Astrocyte (in vitro differentiated cells and primary cell): ENCODE measurements around the gene RIT2.

Experiments used
- EZH2 ChIP-seq: IDR thresholded peaks from 2 replicates; pipeline ENCODE4 v1.6.1; 2012; ENCODE audit warnings: mild to moderate bottlenecking, low read length, inconsistent platforms; ENCODE audit not compliant: insufficient read depth
- TF ChIP-seq, protein P1 (sequence below): IDR thresholded peaks from 2 replicates; pipeline ENCODE4 v1.5.1; 2011; ENCODE audit warnings: low read depth, mild to moderate bottlenecking, inconsistent platforms, low read length, moderate library complexity; ENCODE audit not compliant: insufficient read depth

DNA sequence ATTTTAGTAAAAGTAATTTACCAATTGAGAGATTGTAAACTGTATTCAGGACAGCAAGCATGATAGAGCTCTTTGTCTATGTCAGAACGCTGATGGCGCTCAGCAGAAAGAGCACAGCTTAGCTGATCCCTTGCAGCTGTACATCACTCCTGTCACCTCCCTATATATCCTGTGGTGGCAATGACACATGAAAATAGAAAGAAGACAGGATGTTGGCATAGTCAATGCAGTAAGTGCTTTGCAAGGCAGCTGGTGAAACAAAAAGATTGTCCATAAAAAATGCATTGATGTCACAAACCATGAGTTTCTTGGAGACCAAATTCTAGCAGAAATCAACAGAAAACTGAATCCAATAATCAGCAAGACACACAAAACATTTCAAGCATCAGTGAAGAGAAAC is 221.5 kb downstream of the RIT2 start:
- TF ChIP-seq, protein P1, sequence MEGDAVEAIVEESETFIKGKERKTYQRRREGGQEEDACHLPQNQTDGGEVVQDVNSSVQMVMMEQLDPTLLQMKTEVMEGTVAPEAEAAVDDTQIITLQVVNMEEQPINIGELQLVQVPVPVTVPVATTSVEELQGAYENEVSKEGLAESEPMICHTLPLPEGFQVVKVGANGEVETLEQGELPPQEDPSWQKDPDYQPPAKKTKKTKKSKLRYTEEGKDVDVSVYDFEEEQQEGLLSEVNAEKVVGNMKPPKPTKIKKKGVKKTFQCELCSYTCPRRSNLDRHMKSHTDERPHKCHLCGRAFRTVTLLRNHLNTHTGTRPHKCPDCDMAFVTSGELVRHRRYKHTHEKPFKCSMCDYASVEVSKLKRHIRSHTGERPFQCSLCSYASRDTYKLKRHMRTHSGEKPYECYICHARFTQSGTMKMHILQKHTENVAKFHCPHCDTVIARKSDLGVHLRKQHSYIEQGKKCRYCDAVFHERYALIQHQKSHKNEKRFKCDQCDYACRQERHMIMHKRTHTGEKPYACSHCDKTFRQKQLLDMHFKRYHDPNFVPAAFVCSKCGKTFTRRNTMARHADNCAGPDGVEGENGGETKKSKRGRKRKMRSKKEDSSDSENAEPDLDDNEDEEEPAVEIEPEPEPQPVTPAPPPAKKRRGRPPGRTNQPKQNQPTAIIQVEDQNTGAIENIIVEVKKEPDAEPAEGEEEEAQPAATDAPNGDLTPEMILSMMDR, result no peak
- TF ChIP-seq EZH2, result no peak
